OCI-LY3 (cell line): ENCODE results near the gene KANSL1.

Source experiments
- EZH2phosphoT487 ChIP-seq: fragments of 200-600 bp; shearing (Covaris generic); IDR thresholded peaks from 2 replicates; pipeline ENCODE4 v1.6.1; 2018; ENCODE audit warnings: antibody characterized with exemption, mixed run types, low read depth
- TF ChIP-seq, protein P1 (sequence below): fragments of 200-600, 300-600 bp; sonication (generic); IDR thresholded peaks from 2 replicates; pipeline ENCODE4 v1.5.1; 2014; ENCODE audit warnings: antibody characterized with exemption, low read length, low read depth

DNA sequence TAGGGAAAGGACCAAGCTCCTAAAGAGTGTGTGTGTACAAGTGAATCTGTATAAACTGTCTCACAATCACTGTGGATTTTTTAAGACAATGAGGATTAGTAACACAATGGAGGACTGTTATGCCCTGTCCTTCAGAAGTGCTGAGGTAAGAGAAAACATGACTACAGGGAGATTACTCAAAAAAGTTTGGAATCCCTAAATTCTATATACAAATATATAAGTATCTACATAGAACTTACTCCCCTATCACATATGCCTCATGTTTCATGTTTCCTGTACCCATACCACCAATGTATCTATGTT lies 112.3 kb downstream of the KANSL1 start:
- TF ChIP-seq, protein P1, sequence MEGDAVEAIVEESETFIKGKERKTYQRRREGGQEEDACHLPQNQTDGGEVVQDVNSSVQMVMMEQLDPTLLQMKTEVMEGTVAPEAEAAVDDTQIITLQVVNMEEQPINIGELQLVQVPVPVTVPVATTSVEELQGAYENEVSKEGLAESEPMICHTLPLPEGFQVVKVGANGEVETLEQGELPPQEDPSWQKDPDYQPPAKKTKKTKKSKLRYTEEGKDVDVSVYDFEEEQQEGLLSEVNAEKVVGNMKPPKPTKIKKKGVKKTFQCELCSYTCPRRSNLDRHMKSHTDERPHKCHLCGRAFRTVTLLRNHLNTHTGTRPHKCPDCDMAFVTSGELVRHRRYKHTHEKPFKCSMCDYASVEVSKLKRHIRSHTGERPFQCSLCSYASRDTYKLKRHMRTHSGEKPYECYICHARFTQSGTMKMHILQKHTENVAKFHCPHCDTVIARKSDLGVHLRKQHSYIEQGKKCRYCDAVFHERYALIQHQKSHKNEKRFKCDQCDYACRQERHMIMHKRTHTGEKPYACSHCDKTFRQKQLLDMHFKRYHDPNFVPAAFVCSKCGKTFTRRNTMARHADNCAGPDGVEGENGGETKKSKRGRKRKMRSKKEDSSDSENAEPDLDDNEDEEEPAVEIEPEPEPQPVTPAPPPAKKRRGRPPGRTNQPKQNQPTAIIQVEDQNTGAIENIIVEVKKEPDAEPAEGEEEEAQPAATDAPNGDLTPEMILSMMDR, result no peak
- no peak for TF ChIP-seq EZH2phosphoT487
